A549 treated with DMSO at 1 μM for 4 hours (cell line): ENCODE data around the gene TRAPPC2. TPM values are rescaled to one million over a fixed set of nuclear protein-coding genes. Genes with fewer than 3 reads are reported as not detected.

Experiments
- total RNA-seq: library from RNA; stranded (reverse); fragments of 200-300 nt; extraction: Qiagen RNA extraction; gene quantifications from 5 replicates; pipeline ENCODE4 v1.2.3, GENCODE V29; 2022; ENCODE audit warnings: low read depth

TRAPPC2 gene
- 7.2 to 9.0 TPM (median 7.9 TPM) in 5 replicates for total RNA-seq

DNA sequence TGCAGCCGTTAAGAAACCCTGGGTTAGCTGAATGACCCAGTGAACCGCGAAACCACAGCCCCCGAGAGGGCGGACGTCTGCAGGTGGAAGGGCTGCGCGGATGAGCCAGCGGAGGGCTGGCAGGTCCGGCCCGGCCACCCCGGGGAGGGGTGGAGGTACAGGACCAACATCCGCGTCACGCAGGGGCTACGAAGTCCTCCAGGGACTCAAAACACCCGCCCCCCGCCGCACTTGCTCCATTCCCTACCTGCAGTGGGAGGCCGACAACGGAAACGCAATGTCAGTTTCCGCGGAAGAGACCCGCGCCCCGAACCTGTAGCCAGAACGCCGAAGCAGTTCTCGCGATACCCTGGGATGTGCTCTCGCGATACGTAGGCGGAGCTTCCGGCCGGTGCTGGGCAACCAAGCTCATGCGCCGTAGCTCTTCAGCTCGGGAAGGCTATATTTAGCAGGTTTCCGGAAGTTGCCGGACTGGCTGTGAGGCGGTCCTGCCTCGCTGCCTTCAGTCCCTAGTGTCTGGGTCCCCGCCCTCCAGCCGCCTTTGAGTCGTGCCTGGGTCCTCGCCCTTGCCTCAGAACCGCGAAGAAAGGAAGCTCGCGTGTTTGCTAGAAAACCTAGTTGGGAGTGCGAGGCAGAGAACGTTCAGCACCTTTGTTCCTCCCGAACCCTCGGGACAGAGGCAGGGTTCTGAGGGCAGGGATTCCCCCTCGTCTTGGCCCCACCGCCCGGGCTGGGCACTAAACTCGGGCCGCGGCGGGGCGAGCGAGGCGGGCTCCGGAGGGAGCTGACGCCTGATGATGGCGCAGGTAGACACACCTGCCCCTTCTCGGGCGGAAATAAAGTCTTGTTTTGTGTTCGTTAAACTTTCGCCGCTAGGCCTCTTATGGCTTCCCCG, at the start of gene TRAPPC2, which contains the start of gene OFD1:
Gene TRAPPC2 (minus strand): TSS at position 343 of the 895 bp plus-strand sequence. CDS start 14,657 bp downstream, outside the sequence.
Gene OFD1 (plus strand): TSS at position 471 of the 895 bp plus-strand sequence. CDS start 324 bp downstream, at position 795.

DNA sequence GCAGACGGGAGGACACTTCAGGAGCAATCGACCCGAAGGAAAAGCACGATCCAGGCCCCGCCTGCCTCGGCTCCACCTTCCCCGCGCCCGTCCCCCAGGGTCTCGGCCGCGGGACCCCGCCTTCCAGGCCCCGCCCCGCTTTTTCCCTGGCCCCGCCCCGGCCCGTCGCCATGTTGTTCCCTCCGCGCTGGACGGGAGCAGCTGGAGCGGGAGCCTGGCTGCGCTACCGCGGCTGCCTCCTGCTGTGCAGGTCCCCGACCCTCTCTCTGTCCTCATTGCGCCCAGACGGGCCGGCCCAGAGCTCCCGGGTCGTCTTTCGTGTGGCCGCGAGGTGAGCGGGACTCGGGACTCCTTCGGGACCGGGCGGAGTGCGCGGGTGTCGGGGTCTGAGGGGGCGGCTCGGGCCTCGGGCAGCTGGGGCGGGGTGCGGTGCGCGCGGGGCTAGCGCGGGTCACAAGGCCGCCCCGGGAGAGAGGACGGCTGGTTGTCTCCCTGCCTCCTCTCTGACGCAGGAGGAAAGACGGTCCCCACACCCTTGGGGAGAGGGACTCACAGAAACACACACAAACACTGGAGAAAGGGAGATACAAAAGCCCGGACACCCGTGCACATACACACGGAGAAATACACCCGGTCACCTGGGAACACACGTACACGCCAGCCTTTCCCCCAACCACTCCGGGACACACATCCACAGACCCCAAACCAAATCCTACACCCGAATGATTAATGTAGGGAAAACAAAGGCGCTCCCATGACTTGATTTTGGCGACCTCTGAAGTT, 45.3 kb downstream of the TRAPPC2 start, which contains the start of gene RAB9A:
Gene RAB9A (plus strand): TSS at position 171 of the 783 bp plus-strand sequence. CDS start 19,619 bp downstream, outside the sequence.

Other genes with a start within 250 kb of the TRAPPC2 start
- 0.06 TPM in 1 of 5 replicates, not detected in the others for gene EGFL6, start 165.0 kb downstream of the TRAPPC2 start, total RNA-seq
- 0.56 to 1.0 TPM (median 0.70 TPM) in 5 replicates for gene TCEANC, start 81.5 kb downstream of the TRAPPC2 start, total RNA-seq
- gene RAB9A, start 45.5 kb downstream of the TRAPPC2 start, total RNA-seq: 32.6 to 41.8 TPM (median 40.3 TPM) in 5 replicates
- 12.0 to 14.4 TPM (median 12.6 TPM) in 5 replicates for gene OFD1, start 128 bp upstream of the TRAPPC2 start, total RNA-seq
- not detected in 5 replicates for gene GPM6B, start 82.5 kb upstream of the TRAPPC2 start, total RNA-seq